H1 (cell line): Measurements from ENCODE around the gene FCRL6. TPM values are rescaled to one million over a fixed set of nuclear protein-coding genes. Genes with fewer than 3 reads are reported as not detected.

ENCODE experiments used
- ASH2L ChIP-seq: fragments of 200-600, 300-600 bp; sonication (generic); IDR thresholded peaks from one replicate; pipeline ENCODE4 v1.7.1; 2017; ENCODE audit warnings: low read length
- E2F6 ChIP-seq: IDR thresholded peaks from 2 replicates; pipeline ENCODE4 v1.6.1; 2012; ENCODE audit warnings: inconsistent platforms
- SAP30 ChIP-seq: fragments of 300-600 bp; sonication (generic); IDR thresholded peaks from 2 replicates; pipeline ENCODE4 v1.7.1; 2012; ENCODE audit warnings: low read length, moderate library complexity, mild to moderate bottlenecking, inconsistent platforms; ENCODE audit not compliant: insufficient read depth, insufficient replicate concordance
- polyA plus RNA-seq, 7 experiments: library from polyadenylated mRNA; depleted of rRNA in 3 of 7; stranded (reverse) in 5 of 7; unstranded in 2 of 7; fragments of >200 nt in 5 of 7; fragments of 200-250 nt in 2 of 7; gene quantifications; 1 replicate in 5 of 7; 2 replicates in 1 of 7; 4 replicates in 1 of 7; pipeline versions ENCODE4 v1.2.1 to v1.2.3, GENCODE V29; 2011 to 2013; ENCODE audit warnings: missing spikeins in 2 of 7, mixed read lengths in 2 of 7
- total RNA-seq: library from RNA; stranded (reverse); fragmentation: NEBNext Ultra II Directional; extraction: Animal tissue kit (Norgen Biotek cat#: 25700); gene quantifications from 2 replicates; pipeline ENCODE4 v1.2.1, GENCODE V29; 2021

Gene FCRL6
- total and polyA plus RNA-seq, 2 of the 8 experiments (the other 6 are each of a cell fraction or from before 2014, with no cell fraction given) = not detected

GRCh38 chr1:159845751-159846629, 43.8 kb downstream of the FCRL6 start (continued):
- TF ChIP-seq SAP30 (no peak), ASH2L (no peak), E2F6 (no peak)
